HFFc6 (cell line): ENCODE data around the gene POC1A. TPM values are rescaled to one million over a fixed set of nuclear protein-coding genes. Genes with fewer than 3 reads are reported as not detected.

Experiments
- DNase-seq: peaks from one replicate; pipeline ENCODE4 v3.0.0-alpha.2; 2018
- H3K27ac Mint-ChIP-seq: 2 replicates; pipeline ENCODE4 v1.8.0; 2020; ENCODE audit warnings: mild to moderate bottlenecking, mixed read lengths
- H3K27me3 Mint-ChIP-seq: 2 replicates; pipeline ENCODE4 v1.8.0; 2021; ENCODE audit warnings: mild to moderate bottlenecking, moderate library complexity, mixed read lengths; ENCODE audit not compliant: insufficient read depth
- H3K36me3 Mint-ChIP-seq: 2 replicates; pipeline ENCODE4 v1.8.0; 2021; ENCODE audit warnings: low read depth, mixed read lengths
- H3K4me1 Mint-ChIP-seq: 2 replicates; pipeline ENCODE4 v1.8.0; 2020; ENCODE audit warnings: low read depth, mixed read lengths
- H3K4me3 Mint-ChIP-seq: 2 replicates; pipeline ENCODE4 v1.8.0; 2020; ENCODE audit warnings: mild to moderate bottlenecking, moderate library complexity, mixed read lengths
- H3K9me3 Mint-ChIP-seq: 2 replicates; pipeline ENCODE4 v1.8.0; 2020; ENCODE audit warnings: mild to moderate bottlenecking, mixed read lengths
- total RNA-seq, 6 experiments: library from RNA; stranded (reverse); fragmentation: NEBNext Ultra II Directional; extraction: Animal tissue kit (Norgen Biotek cat#: 25700); gene quantifications; 2 replicates in 1 of 6; 3 replicates in 5 of 6; pipeline ENCODE4 v1.2.3, GENCODE V29; 2021
- TF ChIP-seq, protein P1 (sequence below): fragments of 200-600 bp; sonication (generic); IDR thresholded peaks from 2 replicates; pipeline ENCODE4 v1.5.0; 2021; ENCODE audit warnings: antibody characterized with exemption, mild to moderate bottlenecking

POC1A gene
- total RNA-seq, 6 experiments from 2014 or later = 11.0 to 21.3 (median 20.5) TPM

DNA sequence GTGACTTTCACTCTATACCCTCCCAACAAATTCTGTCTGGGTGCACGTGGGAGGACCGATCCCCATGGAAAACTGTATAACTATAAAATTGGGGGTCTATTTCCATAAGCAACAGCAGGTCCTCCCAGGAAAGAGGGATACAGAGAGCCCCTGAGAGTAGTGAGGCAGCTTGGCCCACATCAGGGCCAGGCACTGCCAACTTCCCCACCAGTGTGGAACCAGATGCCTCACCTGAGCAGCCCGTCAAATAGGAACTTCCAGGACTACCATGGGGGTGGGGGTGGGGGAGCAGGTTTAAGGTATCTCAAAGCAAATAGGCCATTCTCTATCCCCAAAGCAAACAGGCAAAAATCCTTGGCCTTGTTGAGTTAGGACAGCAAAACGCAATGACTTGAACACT is 64.5 kb downstream of the POC1A start:
- H3K4me3 Mint-ChIP-seq = peak overlapping the region; percentile 60
- H3K27me3 Mint-ChIP-seq = no peaks in the 10 kb centered on the region; the same call in 1 of the 2 replicates
- H3K4me1 Mint-ChIP-seq = peaks cover 71% of the 10 kb centered on the region
- DNase-seq = no peak
- H3K27ac Mint-ChIP-seq = peak overlapping the region; percentile 98
- peaks cover 11% of the 10 kb centered on the region for H3K36me3 Mint-ChIP-seq
- TF ChIP-seq, protein P1, sequence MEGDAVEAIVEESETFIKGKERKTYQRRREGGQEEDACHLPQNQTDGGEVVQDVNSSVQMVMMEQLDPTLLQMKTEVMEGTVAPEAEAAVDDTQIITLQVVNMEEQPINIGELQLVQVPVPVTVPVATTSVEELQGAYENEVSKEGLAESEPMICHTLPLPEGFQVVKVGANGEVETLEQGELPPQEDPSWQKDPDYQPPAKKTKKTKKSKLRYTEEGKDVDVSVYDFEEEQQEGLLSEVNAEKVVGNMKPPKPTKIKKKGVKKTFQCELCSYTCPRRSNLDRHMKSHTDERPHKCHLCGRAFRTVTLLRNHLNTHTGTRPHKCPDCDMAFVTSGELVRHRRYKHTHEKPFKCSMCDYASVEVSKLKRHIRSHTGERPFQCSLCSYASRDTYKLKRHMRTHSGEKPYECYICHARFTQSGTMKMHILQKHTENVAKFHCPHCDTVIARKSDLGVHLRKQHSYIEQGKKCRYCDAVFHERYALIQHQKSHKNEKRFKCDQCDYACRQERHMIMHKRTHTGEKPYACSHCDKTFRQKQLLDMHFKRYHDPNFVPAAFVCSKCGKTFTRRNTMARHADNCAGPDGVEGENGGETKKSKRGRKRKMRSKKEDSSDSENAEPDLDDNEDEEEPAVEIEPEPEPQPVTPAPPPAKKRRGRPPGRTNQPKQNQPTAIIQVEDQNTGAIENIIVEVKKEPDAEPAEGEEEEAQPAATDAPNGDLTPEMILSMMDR = no peak
- H3K9me3 Mint-ChIP-seq = no peaks in the 10 kb centered on the region

DNA sequence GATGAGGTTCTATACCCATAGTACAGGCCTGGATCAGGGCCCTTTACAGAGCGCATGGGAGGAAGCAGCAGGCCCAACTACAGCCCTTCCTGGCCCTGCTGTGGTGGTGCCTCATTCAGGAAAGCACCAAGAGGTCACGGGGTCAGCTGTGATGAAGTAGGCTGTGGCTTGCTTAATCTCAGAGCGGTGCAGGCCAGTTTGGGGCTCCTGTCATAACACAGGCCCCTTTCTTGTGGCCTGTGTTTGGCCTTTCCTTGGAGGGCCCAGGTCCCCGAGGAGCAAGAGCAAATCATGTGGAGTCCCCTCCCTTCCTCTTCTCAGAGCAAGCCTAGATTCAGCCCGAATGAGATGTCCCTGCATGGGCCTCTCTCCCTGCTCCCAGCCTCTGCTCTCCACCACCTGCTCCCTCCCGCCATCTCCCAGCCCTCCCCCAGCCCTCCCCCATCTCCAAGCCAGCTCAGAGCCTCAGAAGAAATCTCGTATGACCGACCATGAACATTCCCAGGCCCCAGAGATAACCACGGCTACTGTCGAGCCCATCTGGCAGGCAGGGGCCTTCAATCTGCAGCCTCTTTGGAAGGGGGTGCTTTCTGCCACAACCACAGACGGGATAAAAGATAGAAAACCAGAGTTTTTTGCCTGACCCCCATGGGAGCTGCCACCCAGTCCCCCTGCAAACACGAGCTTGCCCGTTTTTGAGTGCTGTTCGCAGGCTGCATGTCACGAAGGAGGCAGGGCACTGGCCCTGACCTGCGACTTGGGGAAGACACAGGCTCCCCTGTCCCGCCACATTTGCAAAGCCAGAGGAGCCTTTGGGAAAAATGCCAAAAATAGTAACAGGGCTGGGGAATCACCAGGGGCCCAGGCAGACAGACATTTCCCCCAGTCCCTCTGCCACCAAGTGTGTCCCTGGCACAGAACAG is 65.5 kb downstream of the POC1A start:
- peaks cover 61% of the 10 kb centered on the region for H3K4me1 Mint-ChIP-seq

DNA sequence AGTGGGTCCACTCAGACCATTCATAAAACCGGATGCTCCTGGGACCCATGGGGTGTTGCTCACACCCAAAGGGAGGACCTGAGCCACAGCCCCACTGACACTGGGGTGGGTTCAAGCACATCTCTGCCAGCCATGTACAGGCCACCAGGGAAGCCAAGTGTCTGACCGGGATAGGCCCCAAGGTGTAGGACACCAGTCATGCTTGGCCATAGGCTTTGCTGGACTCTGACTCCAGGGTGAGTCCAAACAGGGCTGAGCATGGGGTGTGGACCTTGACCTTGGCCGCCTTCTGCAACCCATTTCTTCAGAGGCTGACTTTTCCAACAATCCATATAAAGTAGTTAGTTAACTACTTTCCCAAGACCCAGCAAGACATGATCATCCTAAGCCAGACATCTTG is 66.5 kb downstream of the POC1A start:
- Mint-ChIP-seq H3K27me3 (no peaks in the 10 kb centered on the region; the same call in 1 of the 2 replicates), H3K9me3 (no peaks in the 10 kb centered on the region), H3K4me1 (peaks cover 52% of the 10 kb centered on the region), H3K36me3 (peaks cover 5% of the 10 kb centered on the region; the same call in 1 of the 2 replicates), H3K27ac (peak overlapping the region; percentile 98), H3K4me3 (no peak overlapping the region)
- DNase-seq = no peak
- TF ChIP-seq, protein P1 = no peak

More for the DNA sequence above, 65.5 kb downstream of the POC1A start:
- DNase-seq = peak; percentile 52
- Mint-ChIP-seq H3K9me3 (no peaks in the 10 kb centered on the region), H3K27me3 (no peaks in the 10 kb centered on the region; the same call in 1 of the 2 replicates), H3K4me3 (0 out of 2 replicates have a peak overlapping the region, but pooled peaks have one; percentile 20), H3K36me3 (peaks cover 7% of the 10 kb centered on the region; the same call in 1 of the 2 replicates), H3K27ac (peak overlapping the region; percentile 98)
- TF ChIP-seq, protein P1 = no peak

DNA sequence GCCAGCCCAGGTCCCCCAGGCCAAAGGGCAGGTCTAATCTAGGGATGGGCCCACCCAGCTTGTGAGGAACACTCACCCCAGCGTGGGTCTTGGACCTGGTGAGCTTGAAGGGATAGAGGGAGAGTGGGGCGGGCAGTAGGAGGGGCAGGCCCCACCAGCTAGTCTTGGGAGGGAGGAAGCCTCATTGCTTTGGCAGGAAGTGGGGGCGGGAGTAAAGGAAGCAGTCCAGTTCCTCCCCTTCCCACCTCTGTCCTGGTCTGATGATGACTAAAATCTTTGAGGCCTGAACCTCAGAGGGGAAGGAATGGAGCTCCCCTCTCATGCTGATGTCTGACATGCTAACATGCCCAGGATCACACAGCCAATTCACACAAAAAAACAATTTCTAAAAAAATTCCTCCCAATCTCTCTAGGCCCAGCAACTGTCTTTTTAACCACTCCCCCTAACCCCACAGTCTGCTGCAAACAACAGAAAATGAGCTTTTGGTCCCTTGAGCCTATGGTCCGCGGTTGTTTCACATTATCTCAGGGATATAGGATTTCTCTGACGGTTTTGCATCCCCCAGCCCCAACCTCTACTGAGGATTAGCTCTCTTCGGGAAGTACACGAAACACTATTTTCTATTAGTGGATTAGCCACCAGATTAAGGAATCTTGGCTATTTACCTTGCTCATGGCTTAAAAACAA is 67.1 kb downstream of the POC1A start:
- H3K9me3 Mint-ChIP-seq = no peaks in the 10 kb centered on the region
- H3K27me3 Mint-ChIP-seq = no peaks in the 10 kb centered on the region; the same call in 1 of the 2 replicates
- no peak for DNase-seq
- peak overlapping the region; percentile 98 for H3K27ac Mint-ChIP-seq
- H3K36me3 Mint-ChIP-seq = peaks cover 5% of the 10 kb centered on the region; the same call in 1 of the 2 replicates
- TF ChIP-seq, protein P1 = no peak
- peaks cover 52% of the 10 kb centered on the region for H3K4me1 Mint-ChIP-seq
- H3K4me3 Mint-ChIP-seq = no peak overlapping the region

DNA sequence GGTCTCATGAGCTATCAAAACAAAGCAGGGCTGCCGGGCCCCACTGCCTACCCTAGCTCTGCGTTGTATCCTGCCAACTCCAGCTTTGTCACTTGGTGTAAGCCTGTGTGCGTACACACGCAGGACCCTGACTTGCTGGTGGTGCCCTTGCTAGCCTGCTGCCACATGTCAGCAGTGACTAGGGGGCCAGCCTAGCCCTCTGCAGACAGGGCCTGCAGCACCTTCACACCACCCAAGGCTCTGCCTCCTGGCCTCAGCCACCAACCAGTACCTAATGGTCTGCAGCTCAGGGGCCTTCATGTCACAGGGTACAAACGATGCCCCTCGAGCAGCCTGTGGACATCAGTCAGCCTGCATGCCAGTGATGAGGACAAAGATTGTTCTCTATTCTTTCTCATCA is 67.8 kb downstream of the POC1A start:
- H3K4me1 Mint-ChIP-seq = peaks cover 47% of the 10 kb centered on the region
- H3K27me3 Mint-ChIP-seq = peaks cover 3% of the 10 kb centered on the region
- no peak overlapping the region for H3K4me3 Mint-ChIP-seq
- no peaks in the 10 kb centered on the region for H3K9me3 Mint-ChIP-seq
- H3K36me3 Mint-ChIP-seq = peaks cover under 1% of the 10 kb centered on the region; the same call in 1 of the 2 replicates
- DNase-seq = no peak
- TF ChIP-seq, protein P1 = no peak
- peak overlapping the region; percentile 98 for H3K27ac Mint-ChIP-seq
